ENCODE measurements around the gene SAA1.
"Not testable (repeated sequence)": the region's sequence is repeated elsewhere in the genome, so short reads cannot be mapped to it uniquely, and the experiment has no call there.

SAA1 gene

DNA sequence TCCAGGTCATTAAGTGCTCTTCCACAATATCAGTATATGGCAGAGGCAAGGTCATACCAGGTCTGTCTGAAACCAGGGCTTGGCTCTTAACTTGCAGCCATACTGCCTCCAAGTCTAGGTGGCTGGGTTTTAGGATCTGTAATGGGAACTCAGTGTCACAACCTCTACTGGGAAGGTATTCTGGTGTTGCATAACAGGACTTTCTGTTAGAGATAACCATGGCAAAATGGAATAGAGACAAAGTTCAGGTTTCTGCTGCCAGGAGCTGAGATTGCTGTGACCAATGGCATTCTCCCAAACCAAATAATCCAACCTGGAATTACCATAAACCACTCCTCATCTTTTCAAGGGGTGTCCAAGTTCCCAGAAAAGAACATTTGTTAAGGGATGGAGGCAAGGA is 6.8 kb upstream of the SAA1 start:
- no peak for DNase-seq (ENCODE audit: low read depth in 2 of 2)

DNA sequence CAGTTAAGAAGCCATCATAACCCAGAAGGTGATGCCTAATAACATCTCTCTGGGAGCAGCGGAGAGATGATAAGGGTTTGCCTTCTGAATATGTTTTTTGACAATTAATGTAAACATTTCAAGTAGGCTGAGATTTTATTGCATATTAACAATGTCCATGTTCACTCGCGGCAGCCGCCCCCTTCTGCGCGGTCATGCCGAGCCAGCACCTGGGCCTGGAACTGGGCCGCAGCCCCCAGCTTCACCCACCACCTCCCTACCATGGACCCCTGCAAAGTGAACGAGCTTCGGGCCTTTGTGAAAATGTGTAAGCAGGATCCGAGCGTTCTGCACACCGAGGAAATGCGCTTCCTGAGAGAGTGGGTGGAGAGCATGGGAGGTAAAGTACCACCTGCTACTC is 4.3 kb upstream of the SAA1 start:
- no peak for DNase-seq (ENCODE audit: low read depth in 2 of 2)

DNA sequence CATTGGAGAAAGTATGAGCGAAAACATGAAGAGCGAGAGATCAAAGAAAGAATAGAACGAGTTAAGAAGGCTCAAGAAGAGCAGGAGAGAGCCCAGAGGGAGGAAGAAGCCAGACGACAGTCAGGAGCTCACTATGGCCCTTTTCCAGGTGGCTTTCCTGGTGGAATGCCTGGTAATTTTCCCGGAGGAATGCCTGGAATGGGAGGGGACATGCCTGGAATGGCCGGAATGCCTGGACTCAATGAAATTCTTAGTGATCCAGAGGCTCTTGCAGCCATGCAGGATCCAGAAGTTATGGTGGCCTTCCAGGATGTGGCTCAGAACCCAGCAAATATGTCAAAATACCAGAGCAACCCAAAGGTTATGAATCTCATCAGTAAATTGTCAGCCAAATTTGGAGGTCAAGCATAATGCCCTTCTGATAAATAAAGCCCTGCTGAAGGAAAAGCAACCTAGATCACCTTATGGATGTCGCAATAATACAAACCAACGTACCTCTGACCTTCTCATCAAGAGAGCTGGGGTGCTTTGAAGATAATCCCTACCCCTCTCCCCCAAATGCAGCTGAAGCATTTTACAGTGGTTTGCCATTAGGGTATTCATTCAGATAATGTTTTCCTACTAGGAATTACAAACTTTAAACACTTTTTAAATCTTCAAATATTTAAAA is 3.2 kb upstream of the SAA1 start:
- not testable (repeated sequence) for DNase-seq (ENCODE audit: low read depth in 2 of 2)

GRCh38 chr11:18264035-18264434 is 2.0 kb upstream of the SAA1 start:
- no peak for DNase-seq (ENCODE audit: low read depth in 2 of 2)

- no peak for DNase-seq (ENCODE audit: low read depth in 2 of 2)
Measured at GRCh38 chr11:18264677-18265555, 1.1 kb upstream of the SAA1 start.

GRCh38 chr11:18267335-18268133 is 1.5 kb downstream of the SAA1 start:
- not testable (repeated sequence) for DNase-seq (ENCODE audit: low read depth in 2 of 2)

- not testable (repeated sequence) for DNase-seq (ENCODE audit: low read depth in 2 of 2)
Measured at GRCh38 chr11:18269252-18269651, 3.2 kb downstream of the SAA1 start.

DNA sequence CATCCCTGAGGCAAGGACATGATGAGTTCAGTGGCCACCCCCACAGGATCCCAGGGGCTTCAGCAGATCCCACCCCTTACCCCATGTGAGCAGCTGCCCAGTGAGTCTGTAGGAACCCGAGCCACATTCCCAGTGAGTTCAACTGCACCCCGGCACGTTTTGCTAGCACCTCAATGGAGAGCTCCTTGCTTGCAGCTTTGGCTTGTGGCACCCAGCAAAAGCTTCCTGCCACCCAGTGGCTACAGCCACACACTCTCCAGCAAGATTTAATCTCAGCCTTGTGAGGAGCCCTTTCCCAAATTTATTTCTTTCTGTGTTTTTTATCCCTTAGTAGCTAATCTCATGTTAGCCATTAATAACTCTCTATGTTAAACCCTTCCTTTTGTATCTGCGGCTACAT is 4.0 kb downstream of the SAA1 start:
- no peak for DNase-seq (ENCODE audit: low read depth in 2 of 2)

DNA sequence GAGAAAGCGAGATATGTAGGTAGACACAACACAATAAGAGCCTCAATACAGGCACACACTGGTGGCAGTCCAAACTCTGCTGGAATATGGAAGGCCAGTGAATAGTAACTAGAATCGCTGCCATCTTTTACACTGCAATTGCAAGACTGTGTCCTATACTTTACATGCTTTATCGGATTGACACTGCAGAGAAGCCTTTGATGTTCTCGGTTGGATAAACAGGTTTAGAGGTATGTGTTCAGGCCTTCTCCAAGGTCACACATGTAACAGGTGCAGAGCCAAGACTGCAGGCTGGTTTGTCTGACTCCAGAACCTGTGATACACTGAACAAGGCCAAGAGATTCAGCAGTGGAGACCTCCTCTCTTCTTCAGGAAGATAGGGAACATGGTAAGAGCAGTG is 5.1 kb downstream of the SAA1 start:
- no peak for DNase-seq (ENCODE audit: low read depth in 2 of 2)

DNA sequence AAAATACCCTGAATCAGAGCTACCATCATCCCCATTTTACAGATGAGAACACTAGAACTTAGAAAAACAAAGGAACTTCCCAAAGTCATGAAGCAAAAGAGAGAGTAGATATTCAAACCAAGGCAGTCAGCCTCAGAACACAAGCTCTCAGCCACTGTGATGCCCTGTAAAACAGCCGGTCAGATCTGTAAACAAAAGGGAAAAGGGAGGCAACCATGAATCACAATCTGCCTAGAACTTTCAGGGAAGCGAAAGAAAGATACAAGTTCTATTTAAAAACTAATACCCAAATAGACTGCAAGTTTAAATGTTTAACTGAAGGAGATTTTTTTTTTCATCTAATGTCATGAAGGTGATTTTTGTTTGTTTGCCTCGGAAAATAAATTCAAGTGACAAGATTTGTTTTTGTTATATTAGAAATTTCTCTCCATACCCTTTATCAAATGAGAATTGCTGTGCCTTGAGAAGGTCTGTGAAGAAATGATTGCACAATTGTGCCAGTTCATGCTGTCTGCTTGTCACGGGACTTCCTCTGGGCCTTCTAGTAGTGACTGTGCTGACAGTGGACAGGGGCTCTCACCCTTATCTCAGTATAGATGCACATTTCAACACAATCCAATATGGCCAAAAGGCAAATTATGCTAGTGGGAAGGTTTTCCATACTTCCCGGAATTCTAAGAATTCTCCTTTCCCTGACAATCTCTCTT is 11.7 kb downstream of the SAA1 start:
- DNase-seq (ENCODE audit: low read depth in 2 of 2), result no peak

DNA sequence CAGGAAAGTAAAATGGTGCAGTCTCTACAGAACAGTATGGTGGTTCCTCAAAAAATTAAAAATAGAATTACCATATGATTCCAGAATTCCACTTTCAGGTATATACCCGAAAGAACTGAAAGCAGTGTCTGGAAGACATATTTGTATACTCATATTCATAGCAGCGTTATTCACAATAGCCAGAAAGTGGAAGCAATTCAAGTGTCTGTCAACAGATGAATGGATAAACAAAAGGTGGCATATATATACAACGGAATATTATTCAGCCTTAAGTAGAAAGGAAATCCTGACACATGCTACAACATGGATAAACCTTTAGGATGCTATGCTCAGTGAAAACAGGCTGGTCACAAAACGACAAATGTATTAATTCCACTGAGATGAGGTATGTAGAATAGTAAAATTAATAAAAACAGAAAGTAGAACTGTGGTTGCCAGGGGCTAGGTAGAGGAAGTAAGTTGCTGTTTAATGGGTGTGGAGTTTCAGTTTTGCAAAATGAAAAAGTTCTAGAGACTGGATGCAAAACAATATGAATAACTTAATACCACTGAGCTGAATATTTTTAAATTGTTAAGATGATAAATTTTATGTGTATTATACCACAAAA is 14.5 kb downstream of the SAA1 start:
- no peak for DNase-seq (ENCODE audit: low read depth in 2 of 2)

DNA sequence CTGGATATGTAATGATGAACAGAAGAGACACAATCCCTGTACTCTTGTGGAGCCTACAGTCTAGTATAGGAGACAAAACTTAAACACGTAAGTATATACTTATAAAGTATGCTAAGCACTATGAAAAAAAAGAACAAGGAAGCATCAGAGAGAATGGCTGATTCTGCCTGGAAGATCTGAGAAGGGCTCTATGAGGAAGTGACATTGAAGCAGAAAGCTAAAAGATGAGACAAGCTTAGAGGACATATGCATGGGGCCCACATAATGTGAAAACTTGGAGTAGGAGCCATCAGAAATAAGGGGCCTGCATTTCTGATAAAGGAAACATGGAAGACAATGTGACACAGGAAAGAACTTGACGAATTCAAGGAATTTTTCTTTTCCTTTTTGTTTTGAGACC is 16.6 kb downstream of the SAA1 start:
- DNase-seq (ENCODE audit: low read depth in 2 of 2), result no peak

- DNase-seq (ENCODE audit: low read depth in 2 of 2), result no peak
Measured at GRCh38 chr11:18285841-18286240, 19.8 kb downstream of the SAA1 start.

DNA sequence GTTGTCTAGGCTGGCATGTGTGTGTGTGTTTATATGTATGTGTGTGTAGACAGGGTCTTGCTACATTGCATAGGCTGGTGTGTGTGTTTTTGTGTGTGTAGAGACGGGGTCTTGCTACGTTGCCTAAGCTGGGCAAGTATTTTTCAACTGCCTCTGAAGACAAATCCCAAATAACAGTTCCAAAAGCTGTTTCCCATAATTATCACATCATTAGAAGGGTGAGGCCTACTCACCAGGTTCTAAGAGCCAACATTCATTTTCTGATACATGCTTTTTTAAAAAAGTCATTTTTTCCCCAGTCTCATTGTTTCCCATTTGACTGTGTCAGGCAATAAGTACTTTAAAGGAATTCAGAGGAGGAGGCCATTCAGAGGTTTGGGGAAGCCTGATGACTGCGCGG is 22.8 kb downstream of the SAA1 start:
- no peak for DNase-seq (ENCODE audit: low read depth in 2 of 2)

DNA sequence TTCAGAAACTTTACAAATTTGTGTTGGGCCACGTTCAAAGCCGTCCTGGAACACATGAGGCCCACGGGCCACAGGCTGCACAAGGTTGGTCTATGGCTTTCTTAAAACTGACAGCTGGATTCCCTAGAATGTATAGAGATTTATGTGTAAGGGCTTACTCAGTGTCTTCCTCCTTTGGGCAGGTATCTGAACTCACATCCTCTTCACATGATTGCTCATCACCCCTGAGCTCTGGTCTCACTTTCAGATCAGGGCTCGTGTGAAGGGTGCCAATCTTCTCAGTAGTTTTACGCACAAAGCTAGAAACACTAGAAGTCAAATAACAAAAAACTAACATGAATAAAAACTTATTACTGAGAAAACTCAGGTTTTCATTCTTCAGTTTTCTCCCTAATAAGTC is 28.8 kb downstream of the SAA1 start:
- no peak for DNase-seq (ENCODE audit: low read depth in 2 of 2)

GRCh38 chr11:18295316-18295715 is 29.3 kb downstream of the SAA1 start:
- DNase-seq (ENCODE audit: low read depth in 2 of 2), result no peak

GRCh38 chr11:18299721-18300120 is 33.7 kb downstream of the SAA1 start:
- DNase-seq (ENCODE audit: low read depth in 2 of 2), result no peak

GRCh38 chr11:18304745-18305144 is 38.7 kb downstream of the SAA1 start:
- DNase-seq (ENCODE audit: low read depth in 2 of 2), result no peak

GRCh38 chr11:18307461-18308139 is 41.5 kb downstream of the SAA1 start:
- DNase-seq (ENCODE audit: low read depth in 2 of 2), result no peak

DNA sequence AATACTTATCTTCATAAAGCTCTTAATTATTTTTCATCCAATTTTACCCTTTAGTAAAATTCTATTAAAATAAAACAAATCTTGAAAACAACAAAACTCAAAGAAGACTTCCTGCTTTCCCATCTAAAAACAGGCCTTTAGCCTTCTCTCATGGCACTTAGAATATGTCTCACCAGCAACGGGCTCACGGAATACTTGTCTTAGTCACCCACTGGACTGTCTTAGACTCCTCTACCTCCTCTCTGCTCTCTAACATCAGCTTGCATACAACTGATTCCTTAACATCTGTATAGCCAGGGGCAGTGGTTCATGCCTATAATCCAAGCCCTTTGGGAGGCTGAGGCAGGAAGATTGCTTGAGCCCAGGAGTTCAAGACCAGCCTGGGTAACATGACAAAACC is 42.2 kb downstream of the SAA1 start:
- no peak for DNase-seq (ENCODE audit: low read depth in 2 of 2)

- DNase-seq (ENCODE audit: low read depth in 2 of 2), result no peak
Measured at GRCh38 chr11:18309691-18310090, 43.6 kb downstream of the SAA1 start.
